Muscle of leg (tissue), 9 donors: ENCODE results near the gene GNRH2. TPM values are rescaled to one million over a fixed set of nuclear protein-coding genes. Genes with fewer than 3 reads are reported as not detected.

Experiments
- polyA plus RNA-seq, 8 donors: library from polyadenylated mRNA; unstranded; fragments of 120-200 nt; gene quantifications; one replicate each; pipeline versions ENCODE4 v1.2.1 to v1.2.3, GENCODE V29; 2013; ENCODE audit warnings: inconsistent platforms in 1 of 8, low replicate concordance in 1 of 8; ENCODE audit not compliant: insufficient read length in 8 of 8, insufficient read depth in 1 of 8
- total RNA-seq: library from RNA; stranded (reverse); fragments of 120-200 nt; gene quantifications from one replicate; pipeline ENCODE4 v1.2.4, GENCODE V29; 2013

GNRH2 gene
- total and polyA plus RNA-seq, 9 donors: 0.13 to 0.69 (median 0.41) TPM; not detected in 2

Other genes with a start within 250 kb of the GNRH2 start
- gene CPXM1, start 243.0 kb upstream of the GNRH2 start, total RNA-seq: 41.5 TPM
- gene CPXM1, start 243.0 kb upstream of the GNRH2 start, polyA plus RNA-seq: 10 to 100 TPM; 42.2 to 83.9 (median 62.0) TPM
- not detected for gene C20orf141, start 228.6 kb upstream of the GNRH2 start, total RNA-seq
- gene C20orf141, start 228.6 kb upstream of the GNRH2 start, polyA plus RNA-seq: not detected
- gene TMEM239, start 227.3 kb upstream of the GNRH2 start, total RNA-seq: not detected
- gene TMEM239, start 227.3 kb upstream of the GNRH2 start, polyA plus RNA-seq: under 1 TPM in 1 of 8 donors, not detected in 7; 0.11 TPM
- gene PCED1A, start 203.0 kb upstream of the GNRH2 start, total RNA-seq: 24.4 TPM
- 10 to 100 TPM; 24.2 to 40.9 (median 31.3) TPM for gene PCED1A, start 203.0 kb upstream of the GNRH2 start, polyA plus RNA-seq
- gene VPS16, start 202.9 kb upstream of the GNRH2 start, total RNA-seq: 24.7 TPM
- gene VPS16, start 202.9 kb upstream of the GNRH2 start, polyA plus RNA-seq: 10 to 100 TPM; 21.5 to 28.9 (median 23.6) TPM
- gene PTPRA, start 170.1 kb upstream of the GNRH2 start, total RNA-seq: 41.7 TPM
- gene PTPRA, start 170.1 kb upstream of the GNRH2 start, polyA plus RNA-seq: 10 to 100 TPM; 37.4 to 60.5 (median 45.7) TPM
- gene MRPS26, start 2.4 kb downstream of the GNRH2 start, total RNA-seq: 46.1 TPM
- 10 to 100 TPM; 37.3 to 47.2 (median 39.1) TPM for gene MRPS26, start 2.4 kb downstream of the GNRH2 start, polyA plus RNA-seq
- gene OXT, start 28.0 kb downstream of the GNRH2 start, total RNA-seq: 0.66 TPM
- gene OXT, start 28.0 kb downstream of the GNRH2 start, polyA plus RNA-seq: under 1 TPM in 7 of 8 donors, not detected in 1; 0.27 to 0.92 (median 0.61) TPM
- 0.18 TPM for gene AVP, start 41.1 kb downstream of the GNRH2 start, total RNA-seq
- under 1 TPM in 3 of 8 donors, not detected in 5; 0.31 to 0.53 (median 0.34) TPM for gene AVP, start 41.1 kb downstream of the GNRH2 start, polyA plus RNA-seq
- 10.2 TPM for gene FASTKD5, start 116.2 kb downstream of the GNRH2 start, total RNA-seq
- gene FASTKD5, start 116.2 kb downstream of the GNRH2 start, polyA plus RNA-seq: 10 to 100 TPM in 5 of 8 donors, 1 to 10 TPM in 3; 8.3 to 11.4 (median 10.4) TPM
- 6.1 TPM for gene UBOX5, start 116.2 kb downstream of the GNRH2 start, total RNA-seq
- 1 to 10 TPM; 5.6 to 8.4 (median 6.3) TPM for gene UBOX5, start 116.2 kb downstream of the GNRH2 start, polyA plus RNA-seq
- gene LZTS3, start 129.9 kb downstream of the GNRH2 start, total RNA-seq: 2.2 TPM
- 1 to 10 TPM; 3.0 to 4.3 (median 3.5) TPM for gene LZTS3, start 129.9 kb downstream of the GNRH2 start, polyA plus RNA-seq
- 28.9 TPM for gene DDRGK1, start 161.1 kb downstream of the GNRH2 start, total RNA-seq
- 10 to 100 TPM; 25.5 to 34.0 (median 31.5) TPM for gene DDRGK1, start 161.1 kb downstream of the GNRH2 start, polyA plus RNA-seq
- 45.0 TPM for gene ITPA, start 165.9 kb downstream of the GNRH2 start, total RNA-seq
- 10 to 100 TPM; 43.5 to 52.5 (median 48.8) TPM for gene ITPA, start 165.9 kb downstream of the GNRH2 start, polyA plus RNA-seq
- 0.35 TPM for gene SLC4A11, start 195.6 kb downstream of the GNRH2 start, total RNA-seq
- 1 to 10 TPM in 3 of 8 donors, under 1 TPM in 5; 0.52 to 1.7 (median 0.82) TPM for gene SLC4A11, start 195.6 kb downstream of the GNRH2 start, polyA plus RNA-seq